Activated T-cell treated with anti-CD3 and anti-CD28 coated beads for 1 hour (primary cell): ENCODE results near the gene MRPL4.

ENCODE experiments used
- DNase-seq: peaks from one replicate; pipeline ENCODE4 v3.0.0-alpha.2; 2020; ENCODE audit warnings: low read depth

MRPL4 gene

GRCh38 chr19:10289167-10289835, 37.3 kb downstream of the MRPL4 start:
- DNase-seq, result peak; percentile 46

- no peak for DNase-seq
Observed at GRCh38 chr19:10289836-10290356, 37.9 kb downstream of the MRPL4 start, which contains the start of gene ICAM5. Gene ICAM5, plus strand, starts transcription at chr19:10289952. Its CDS starts 92 bp downstream, at chr19:10290044.

- no peak for DNase-seq
Observed at GRCh38 chr19:10290357-10290875, 38.4 kb downstream of the MRPL4 start.

- no peak for DNase-seq
Observed at GRCh38 chr19:10290876-10291553, 39.0 kb downstream of the MRPL4 start.

- DNase-seq, result no peak
Observed at GRCh38 chr19:10291554-10292205, 39.7 kb downstream of the MRPL4 start.

DNA sequence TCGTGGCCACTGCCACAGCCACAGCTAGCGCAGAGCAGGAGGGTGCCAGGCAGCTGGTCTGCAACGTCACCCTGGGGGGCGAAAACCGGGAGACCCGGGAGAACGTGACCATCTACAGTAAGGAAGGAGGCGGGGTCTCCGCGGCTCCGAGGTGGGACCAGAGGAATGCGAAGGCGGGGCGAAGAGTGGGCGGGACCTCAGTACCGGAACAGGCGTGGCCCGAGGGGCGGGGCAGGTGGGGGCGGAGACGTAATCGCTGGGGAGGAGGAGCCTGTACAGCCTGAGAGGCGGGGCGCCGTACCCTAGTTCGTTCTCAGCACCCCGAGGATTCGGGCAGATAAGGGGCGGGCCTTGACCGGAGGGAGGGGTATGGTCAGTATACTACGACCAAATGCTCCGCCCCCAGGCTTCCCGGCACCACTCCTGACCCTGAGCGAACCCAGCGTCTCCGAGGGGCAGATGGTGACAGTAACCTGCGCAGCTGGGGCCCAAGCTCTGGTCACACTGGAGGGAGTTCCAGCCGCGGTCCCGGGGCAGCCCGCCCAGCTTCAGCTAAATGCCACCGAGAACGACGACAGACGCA, 40.3 kb downstream of the MRPL4 start:
- DNase-seq, result peak; percentile 53

GRCh38 chr19:10292789-10293636, 41.0 kb downstream of the MRPL4 start:
- no peak for DNase-seq

DNA sequence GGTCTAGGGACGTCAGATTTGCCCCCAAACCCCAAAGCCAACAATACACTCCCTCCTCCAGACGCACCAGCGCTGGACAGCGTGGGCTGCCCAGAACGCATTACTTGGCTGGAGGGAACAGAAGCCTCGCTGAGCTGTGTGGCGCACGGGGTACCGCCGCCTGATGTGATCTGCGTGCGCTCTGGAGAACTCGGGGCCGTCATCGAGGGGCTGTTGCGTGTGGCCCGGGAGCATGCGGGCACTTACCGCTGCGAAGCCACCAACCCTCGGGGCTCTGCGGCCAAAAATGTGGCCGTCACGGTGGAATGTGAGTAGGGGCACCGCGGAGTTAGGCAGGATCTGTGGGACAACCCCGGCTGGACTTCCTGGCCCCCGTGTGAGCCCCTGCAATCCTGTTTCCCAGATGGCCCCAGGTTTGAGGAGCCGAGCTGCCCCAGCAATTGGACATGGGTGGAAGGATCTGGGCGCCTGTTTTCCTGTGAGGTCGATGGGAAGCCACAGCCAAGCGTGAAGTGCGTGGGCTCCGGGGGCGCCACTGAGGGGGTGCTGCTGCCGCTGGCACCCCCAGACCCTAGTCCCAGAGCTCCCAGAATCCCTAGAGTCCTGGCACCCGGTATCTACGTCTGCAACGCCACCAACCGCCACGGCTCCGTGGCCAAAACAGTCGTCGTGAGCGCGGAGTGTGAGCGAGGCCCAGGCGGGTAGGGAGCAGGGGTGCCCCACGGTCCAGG, 41.8 kb downstream of the MRPL4 start:
- no peak for DNase-seq

- no peak for DNase-seq
Observed at GRCh38 chr19:10294368-10294697, 42.3 kb downstream of the MRPL4 start.

DNA sequence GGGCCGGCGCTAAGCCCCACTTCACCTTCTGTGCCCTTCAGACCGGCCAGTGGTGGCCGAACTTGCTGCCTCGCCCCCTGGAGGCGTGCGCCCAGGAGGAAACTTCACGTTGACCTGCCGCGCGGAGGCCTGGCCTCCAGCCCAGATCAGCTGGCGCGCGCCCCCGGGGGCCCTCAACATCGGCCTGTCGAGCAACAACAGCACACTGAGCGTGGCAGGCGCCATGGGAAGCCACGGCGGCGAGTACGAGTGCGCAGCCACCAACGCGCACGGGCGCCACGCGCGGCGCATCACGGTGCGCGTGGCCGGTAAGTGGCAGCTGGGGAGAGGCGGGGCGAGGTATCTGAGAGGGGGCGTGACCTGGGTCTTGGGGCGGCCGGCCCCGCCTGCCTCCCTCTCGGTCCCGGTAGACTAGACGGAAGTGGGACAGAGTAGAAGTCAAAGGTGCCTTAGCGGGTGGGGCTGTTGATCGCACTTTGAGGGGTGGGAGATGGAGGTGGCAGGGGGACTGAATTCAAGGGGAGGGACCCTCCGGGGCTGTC, 43.4 kb downstream of the MRPL4 start:
- DNase-seq, result peak; percentile 49

DNA sequence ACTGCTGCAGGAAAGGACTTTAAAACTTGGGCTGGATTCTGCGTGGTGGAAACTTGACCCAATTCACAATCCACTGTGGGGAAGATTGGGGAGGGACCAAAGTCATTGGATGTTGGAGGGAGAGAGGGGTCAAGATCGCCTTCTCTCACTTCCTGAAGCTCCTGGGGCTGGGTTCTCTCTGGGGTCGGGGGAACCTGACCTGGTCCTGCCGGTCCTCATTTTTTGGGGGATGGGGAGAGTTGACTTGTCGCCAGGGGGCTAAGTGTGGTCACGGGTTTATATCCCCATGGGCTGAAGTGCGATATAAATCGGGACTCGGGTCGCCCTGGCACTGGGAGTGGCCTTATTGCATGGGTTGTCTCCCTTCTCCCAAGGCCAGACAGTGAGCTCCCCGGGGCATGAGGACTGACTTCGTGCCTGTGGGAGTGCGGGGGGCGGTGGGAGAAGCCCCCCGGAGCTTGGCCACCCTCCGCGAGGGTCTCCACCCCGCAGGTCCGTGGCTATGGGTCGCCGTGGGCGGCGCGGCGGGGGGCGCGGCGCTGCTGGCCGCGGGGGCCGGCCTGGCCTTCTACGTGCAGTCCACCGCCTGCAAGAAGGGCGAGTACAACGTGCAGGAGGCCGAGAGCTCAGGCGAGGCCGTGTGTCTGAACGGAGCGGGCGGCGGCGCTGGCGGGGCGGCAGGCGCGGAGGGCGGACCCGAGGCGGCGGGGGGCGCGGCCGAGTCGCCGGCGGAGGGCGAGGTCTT, 44.0 kb downstream of the MRPL4 start:
- no peak for DNase-seq

GRCh38 chr19:10299545-10300458, 47.8 kb downstream of the MRPL4 start:
- no peak for DNase-seq

DNA sequence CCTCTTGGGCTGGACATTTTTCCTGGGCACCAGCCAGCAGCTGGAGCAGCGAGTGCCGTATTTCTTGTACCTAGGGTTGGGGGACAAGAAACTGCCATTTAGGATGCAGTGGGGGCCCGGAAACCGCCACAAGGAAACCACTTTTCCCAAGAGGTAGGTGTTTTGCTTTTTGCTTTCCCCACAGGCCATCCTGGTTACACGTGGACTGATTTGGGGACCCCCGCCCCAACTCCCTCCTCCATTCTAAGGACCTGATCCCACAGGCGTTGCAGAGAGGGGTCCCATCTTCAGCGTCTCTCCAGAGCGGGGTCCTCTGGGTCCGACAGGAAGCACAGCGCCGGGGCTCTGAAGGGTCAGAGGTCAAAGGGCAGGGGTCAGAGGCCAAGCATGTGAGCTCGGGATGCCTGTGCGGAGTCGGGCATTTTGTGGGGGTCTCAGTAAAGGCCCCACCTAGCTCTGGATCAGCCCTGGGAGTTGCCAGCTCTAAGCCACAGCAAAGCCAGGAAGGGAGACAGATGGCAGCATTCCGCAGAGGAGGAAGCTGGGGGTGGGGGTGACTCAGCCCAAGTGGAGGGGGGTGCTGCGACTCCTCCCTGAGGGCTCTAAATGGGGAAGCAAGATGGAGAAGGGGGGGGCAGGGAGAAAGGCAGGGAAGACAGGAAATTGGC, 53.3 kb downstream of the MRPL4 start:
- no peak for DNase-seq

DNA sequence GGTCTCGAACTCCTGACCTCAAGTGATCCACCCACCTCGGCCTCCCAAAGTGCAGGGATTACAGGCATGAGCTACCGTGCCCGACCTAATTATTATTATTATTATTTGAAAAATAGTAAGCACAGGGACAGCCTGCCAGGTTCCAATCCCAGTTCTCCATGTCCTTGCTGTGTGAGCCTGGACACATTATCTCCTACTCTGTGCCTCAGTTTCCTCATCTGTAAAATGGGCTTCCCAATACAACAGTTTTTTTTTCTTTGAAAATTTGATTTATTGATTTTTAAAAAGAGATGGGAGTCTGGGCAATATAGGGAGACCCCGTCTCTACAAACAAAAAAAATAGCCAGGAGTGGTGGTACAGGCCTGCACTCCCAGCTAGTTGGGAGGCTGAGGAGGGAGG, 54.3 kb downstream of the MRPL4 start:
- DNase-seq, result no peak

DNA sequence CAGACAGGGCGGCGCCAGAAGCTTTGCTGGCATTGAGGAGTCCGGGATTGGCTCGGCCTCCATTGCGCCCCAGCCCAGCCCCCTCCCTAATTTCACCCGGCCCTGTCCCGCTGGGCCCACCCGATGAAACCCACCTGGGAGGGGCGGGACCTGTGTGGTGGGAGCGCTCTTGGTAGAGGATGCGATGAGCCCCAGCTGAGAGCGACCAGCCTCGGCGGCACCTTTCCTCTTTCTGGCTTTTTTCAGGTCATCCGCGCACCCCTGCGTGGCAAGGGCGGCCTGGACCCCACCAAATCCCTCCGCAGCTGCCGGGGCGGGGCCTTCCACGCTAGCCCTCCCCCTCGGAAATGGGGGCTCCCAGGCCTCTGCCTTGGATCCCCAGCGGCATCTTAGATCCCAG, 57.4 kb downstream of the MRPL4 start, which contains the start of gene ZGLP1:
Gene ZGLP1, minus strand, starts transcription at position 393 of the 400 bp plus-strand sequence.
- DNase-seq, result no peak
